ENCODE data around the gene ST8SIA5.

DNA sequence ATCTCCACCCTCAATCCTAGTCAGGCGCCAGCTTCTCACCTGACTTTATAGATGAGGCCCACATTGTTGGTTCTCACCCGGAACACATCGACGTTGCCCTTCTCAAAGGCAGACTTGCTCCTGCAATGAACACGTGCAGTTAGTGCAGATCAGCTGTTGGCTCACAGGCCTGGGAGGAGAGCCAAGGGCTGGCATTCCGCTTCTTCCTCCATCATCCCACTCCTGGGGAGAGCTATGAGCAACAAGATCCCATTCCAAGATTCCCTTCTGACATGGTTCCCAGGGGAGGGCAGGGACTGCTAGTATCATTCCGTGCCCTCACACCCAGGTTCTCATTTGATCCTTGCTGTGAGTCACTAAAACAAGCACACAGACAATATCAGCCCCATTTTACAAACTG lies 114.9 kb downstream of the ST8SIA5 start:
- TF ChIP-seq, protein P1, sequence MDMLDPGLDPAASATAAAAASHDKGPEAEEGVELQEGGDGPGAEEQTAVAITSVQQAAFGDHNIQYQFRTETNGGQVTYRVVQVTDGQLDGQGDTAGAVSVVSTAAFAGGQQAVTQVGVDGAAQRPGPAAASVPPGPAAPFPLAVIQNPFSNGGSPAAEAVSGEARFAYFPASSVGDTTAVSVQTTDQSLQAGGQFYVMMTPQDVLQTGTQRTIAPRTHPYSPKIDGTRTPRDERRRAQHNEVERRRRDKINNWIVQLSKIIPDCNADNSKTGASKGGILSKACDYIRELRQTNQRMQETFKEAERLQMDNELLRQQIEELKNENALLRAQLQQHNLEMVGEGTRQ (CRISPR knock-in tag; IDR thresholded peaks at IDR 0.05), result no peak
- TF ChIP-seq, protein P2, sequence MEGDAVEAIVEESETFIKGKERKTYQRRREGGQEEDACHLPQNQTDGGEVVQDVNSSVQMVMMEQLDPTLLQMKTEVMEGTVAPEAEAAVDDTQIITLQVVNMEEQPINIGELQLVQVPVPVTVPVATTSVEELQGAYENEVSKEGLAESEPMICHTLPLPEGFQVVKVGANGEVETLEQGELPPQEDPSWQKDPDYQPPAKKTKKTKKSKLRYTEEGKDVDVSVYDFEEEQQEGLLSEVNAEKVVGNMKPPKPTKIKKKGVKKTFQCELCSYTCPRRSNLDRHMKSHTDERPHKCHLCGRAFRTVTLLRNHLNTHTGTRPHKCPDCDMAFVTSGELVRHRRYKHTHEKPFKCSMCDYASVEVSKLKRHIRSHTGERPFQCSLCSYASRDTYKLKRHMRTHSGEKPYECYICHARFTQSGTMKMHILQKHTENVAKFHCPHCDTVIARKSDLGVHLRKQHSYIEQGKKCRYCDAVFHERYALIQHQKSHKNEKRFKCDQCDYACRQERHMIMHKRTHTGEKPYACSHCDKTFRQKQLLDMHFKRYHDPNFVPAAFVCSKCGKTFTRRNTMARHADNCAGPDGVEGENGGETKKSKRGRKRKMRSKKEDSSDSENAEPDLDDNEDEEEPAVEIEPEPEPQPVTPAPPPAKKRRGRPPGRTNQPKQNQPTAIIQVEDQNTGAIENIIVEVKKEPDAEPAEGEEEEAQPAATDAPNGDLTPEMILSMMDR (IDR thresholded peaks at IDR 0.05), result no peak
- TF ChIP-seq, protein P3, sequence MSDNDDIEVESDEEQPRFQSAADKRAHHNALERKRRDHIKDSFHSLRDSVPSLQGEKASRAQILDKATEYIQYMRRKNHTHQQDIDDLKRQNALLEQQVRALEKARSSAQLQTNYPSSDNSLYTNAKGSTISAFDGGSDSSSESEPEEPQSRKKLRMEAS (CRISPR knock-in tag; IDR thresholded peaks at IDR 0.05), result no peak
- TF ChIP-seq NFYB (CRISPR knock-in tag; conservative IDR thresholded peaks at IDR 0.05; ENCODE audit: low read depth) (no peak), CREB1 (CRISPR knock-in tag; IDR thresholded peaks at IDR 0.05) (no peak), FOXK1 (CRISPR knock-in tag; IDR thresholded peaks at IDR 0.05) (no peak), ZNF416 (CRISPR knock-in tag; IDR thresholded peaks at IDR 0.05) (no peak), MXD4 (CRISPR knock-in tag; IDR thresholded peaks at IDR 0.05; ENCODE audit: borderline replicate concordance) (no peak), ELF4 (CRISPR knock-in tag; IDR thresholded peaks at IDR 0.05; ENCODE audit: low read depth) (no peak)
- TF ChIP-seq, protein P4, sequence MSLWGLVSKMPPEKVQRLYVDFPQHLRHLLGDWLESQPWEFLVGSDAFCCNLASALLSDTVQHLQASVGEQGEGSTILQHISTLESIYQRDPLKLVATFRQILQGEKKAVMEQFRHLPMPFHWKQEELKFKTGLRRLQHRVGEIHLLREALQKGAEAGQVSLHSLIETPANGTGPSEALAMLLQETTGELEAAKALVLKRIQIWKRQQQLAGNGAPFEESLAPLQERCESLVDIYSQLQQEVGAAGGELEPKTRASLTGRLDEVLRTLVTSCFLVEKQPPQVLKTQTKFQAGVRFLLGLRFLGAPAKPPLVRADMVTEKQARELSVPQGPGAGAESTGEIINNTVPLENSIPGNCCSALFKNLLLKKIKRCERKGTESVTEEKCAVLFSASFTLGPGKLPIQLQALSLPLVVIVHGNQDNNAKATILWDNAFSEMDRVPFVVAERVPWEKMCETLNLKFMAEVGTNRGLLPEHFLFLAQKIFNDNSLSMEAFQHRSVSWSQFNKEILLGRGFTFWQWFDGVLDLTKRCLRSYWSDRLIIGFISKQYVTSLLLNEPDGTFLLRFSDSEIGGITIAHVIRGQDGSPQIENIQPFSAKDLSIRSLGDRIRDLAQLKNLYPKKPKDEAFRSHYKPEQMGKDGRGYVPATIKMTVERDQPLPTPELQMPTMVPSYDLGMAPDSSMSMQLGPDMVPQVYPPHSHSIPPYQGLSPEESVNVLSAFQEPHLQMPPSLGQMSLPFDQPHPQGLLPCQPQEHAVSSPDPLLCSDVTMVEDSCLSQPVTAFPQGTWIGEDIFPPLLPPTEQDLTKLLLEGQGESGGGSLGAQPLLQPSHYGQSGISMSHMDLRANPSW (CRISPR knock-in tag; conservative IDR thresholded peaks at IDR 0.05; ENCODE audit: low read depth), result no peak
- TF ChIP-seq, protein P5, sequence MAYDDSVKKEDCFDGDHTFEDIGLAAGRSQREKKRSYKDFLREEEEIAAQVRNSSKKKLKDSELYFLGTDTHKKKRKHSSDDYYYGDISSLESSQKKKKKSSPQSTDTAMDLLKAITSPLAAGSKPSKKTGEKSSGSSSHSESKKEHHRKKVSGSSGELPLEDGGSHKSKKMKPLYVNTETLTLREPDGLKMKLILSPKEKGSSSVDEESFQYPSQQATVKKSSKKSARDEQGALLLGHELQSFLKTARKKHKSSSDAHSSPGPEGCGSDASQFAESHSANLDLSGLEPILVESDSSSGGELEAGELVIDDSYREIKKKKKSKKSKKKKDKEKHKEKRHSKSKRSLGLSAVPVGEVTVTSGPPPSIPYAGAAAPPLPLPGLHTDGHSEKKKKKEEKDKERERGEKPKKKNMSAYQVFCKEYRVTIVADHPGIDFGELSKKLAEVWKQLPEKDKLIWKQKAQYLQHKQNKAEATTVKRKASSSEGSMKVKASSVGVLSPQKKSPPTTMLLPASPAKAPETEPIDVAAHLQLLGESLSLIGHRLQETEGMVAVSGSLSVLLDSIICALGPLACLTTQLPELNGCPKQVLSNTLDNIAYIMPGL (CRISPR knock-in tag; IDR thresholded peaks at IDR 0.05), result no peak
- TF ChIP-seq, protein P6, sequence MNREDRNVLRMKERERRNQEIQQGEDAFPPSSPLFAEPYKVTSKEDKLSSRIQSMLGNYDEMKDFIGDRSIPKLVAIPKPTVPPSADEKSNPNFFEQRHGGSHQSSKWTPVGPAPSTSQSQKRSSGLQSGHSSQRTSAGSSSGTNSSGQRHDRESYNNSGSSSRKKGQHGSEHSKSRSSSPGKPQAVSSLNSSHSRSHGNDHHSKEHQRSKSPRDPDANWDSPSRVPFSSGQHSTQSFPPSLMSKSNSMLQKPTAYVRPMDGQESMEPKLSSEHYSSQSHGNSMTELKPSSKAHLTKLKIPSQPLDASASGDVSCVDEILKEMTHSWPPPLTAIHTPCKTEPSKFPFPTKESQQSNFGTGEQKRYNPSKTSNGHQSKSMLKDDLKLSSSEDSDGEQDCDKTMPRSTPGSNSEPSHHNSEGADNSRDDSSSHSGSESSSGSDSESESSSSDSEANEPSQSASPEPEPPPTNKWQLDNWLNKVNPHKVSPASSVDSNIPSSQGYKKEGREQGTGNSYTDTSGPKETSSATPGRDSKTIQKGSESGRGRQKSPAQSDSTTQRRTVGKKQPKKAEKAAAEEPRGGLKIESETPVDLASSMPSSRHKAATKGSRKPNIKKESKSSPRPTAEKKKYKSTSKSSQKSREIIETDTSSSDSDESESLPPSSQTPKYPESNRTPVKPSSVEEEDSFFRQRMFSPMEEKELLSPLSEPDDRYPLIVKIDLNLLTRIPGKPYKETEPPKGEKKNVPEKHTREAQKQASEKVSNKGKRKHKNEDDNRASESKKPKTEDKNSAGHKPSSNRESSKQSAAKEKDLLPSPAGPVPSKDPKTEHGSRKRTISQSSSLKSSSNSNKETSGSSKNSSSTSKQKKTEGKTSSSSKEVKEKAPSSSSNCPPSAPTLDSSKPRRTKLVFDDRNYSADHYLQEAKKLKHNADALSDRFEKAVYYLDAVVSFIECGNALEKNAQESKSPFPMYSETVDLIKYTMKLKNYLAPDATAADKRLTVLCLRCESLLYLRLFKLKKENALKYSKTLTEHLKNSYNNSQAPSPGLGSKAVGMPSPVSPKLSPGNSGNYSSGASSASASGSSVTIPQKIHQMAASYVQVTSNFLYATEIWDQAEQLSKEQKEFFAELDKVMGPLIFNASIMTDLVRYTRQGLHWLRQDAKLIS (CRISPR knock-in tag; IDR thresholded peaks at IDR 0.05; ENCODE audit: borderline replicate concordance), result no peak
